Adrenal gland (tissue), 5 donors: Measurements from ENCODE around the gene CPNE8.

Experiments
- POLR2A ChIP-seq, 2 donors: fragments of 450-650 bp; IDR thresholded peaks; one replicate each; pipeline ENCODE4 v1.6.1; 2017; ENCODE audit warnings: antibody characterized with exemption in 2 of 2, mild to moderate bottlenecking in 2 of 2, moderate library complexity in 1 of 2
- TF ChIP-seq, protein P1 (sequence below), 6 experiments: fragments of 450-650 bp in 4 of 6; fragments of 200-600 bp in 2 of 6; sonication (generic) in 1 of 6; IDR thresholded peaks; 1 replicate in 5 of 6; 2 replicates in 1 of 6; pipeline versions ENCODE4 v1.5.1 to v1.8.0; 2016 to 2021; ENCODE audit warnings: antibody characterized with exemption in 6 of 6, mild to moderate bottlenecking in 2 of 6, moderate library complexity in 1 of 6
- donor health status: DM: no; HTN: no; CAD: no.

GRCh38 chr12:38646146-38646545 lies 259.2 kb downstream of the CPNE8 start:
- TF ChIP-seq, protein P1, sequence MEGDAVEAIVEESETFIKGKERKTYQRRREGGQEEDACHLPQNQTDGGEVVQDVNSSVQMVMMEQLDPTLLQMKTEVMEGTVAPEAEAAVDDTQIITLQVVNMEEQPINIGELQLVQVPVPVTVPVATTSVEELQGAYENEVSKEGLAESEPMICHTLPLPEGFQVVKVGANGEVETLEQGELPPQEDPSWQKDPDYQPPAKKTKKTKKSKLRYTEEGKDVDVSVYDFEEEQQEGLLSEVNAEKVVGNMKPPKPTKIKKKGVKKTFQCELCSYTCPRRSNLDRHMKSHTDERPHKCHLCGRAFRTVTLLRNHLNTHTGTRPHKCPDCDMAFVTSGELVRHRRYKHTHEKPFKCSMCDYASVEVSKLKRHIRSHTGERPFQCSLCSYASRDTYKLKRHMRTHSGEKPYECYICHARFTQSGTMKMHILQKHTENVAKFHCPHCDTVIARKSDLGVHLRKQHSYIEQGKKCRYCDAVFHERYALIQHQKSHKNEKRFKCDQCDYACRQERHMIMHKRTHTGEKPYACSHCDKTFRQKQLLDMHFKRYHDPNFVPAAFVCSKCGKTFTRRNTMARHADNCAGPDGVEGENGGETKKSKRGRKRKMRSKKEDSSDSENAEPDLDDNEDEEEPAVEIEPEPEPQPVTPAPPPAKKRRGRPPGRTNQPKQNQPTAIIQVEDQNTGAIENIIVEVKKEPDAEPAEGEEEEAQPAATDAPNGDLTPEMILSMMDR (IDR thresholded peaks at IDR 0.05): no peak
- no peak for TF ChIP-seq POLR2A (IDR thresholded peaks at IDR 0.05)
